Osteoblast (primary cell): ENCODE measurements around the gene NEIL3. TPM values are rescaled to one million over a fixed set of nuclear protein-coding genes. Genes with fewer than 3 reads are reported as not detected.

Source experiments
- DNase-seq: peaks from one replicate; pipeline ENCODE4 v3.0.0; 2011; ENCODE audit warnings: low spot score, mixed read lengths; ENCODE audit not compliant: insufficient read length; ENCODE audit errors: missing footprints
- H2AFZ ChIP-seq: 2 replicates; pipeline ENCODE4 v1.6.0; 2011; ENCODE audit warnings: mild to moderate bottlenecking, low read length
- H3K27ac ChIP-seq: 2 replicates; pipeline ENCODE4 v1.5.1; 2011; ENCODE audit warnings: mild to moderate bottlenecking, low read depth, low read length, moderate library complexity
- H3K27me3 ChIP-seq: 2 replicates; pipeline ENCODE4 v1.6.0; 2012; ENCODE audit warnings: mild to moderate bottlenecking, control low read depth, inconsistent platforms, low read length, moderate library complexity; ENCODE audit not compliant: insufficient read depth
- H3K36me3 ChIP-seq: 2 replicates; pipeline ENCODE4 v1.5.1; 2011; ENCODE audit warnings: mild to moderate bottlenecking, low read length, control low read depth, moderate library complexity; ENCODE audit not compliant: insufficient read depth
- H3K4me1 ChIP-seq: 2 replicates; pipeline ENCODE4 v1.5.1; 2011; ENCODE audit warnings: mild to moderate bottlenecking, low read length, control low read depth, moderate library complexity; ENCODE audit not compliant: insufficient read depth
- H3K4me2 ChIP-seq: 2 replicates; pipeline ENCODE4 v1.6.0; 2011; ENCODE audit warnings: mild to moderate bottlenecking, low read length; ENCODE audit not compliant: insufficient read depth
- H3K4me3 ChIP-seq: fragments of 200-600 bp; sonication (generic); 3 replicates; pipeline ENCODE4 v1.5.1; 2012; ENCODE audit warnings: mild to moderate bottlenecking, low read length, inconsistent platforms; ENCODE audit not compliant: insufficient read depth
- H3K79me2 ChIP-seq: 2 replicates; pipeline ENCODE4 v1.6.0; 2012; ENCODE audit warnings: mild to moderate bottlenecking, low read length, control low read depth, inconsistent platforms; ENCODE audit not compliant: insufficient read depth
- H3K9me3 ChIP-seq: 2 replicates; pipeline ENCODE4 v1.5.1; 2011; ENCODE audit warnings: low read depth, low read length, control low read depth
- H4K20me1 ChIP-seq: 2 replicates; pipeline ENCODE4 v1.6.0; 2012; ENCODE audit warnings: mild to moderate bottlenecking, low read length, control low read depth; ENCODE audit not compliant: insufficient read depth
- total RNA-seq: library from RNA; depleted of rRNA; stranded (reverse); fragments of >200 nt; gene quantifications from 2 replicates; pipeline ENCODE4 v1.2.3, GENCODE V29; 2012
- TF ChIP-seq, protein P1 (sequence below): IDR thresholded peaks from 2 replicates; pipeline ENCODE4 v1.5.1; 2011; ENCODE audit warnings: mild to moderate bottlenecking, low read depth, low read length, moderate library complexity; ENCODE audit errors: extremely low read depth

The NEIL3 gene
- total RNA-seq, 1 donor, result 5.4 TPM

- H3K4me3 ChIP-seq, result no peak overlapping the region
- TF ChIP-seq, protein P1, sequence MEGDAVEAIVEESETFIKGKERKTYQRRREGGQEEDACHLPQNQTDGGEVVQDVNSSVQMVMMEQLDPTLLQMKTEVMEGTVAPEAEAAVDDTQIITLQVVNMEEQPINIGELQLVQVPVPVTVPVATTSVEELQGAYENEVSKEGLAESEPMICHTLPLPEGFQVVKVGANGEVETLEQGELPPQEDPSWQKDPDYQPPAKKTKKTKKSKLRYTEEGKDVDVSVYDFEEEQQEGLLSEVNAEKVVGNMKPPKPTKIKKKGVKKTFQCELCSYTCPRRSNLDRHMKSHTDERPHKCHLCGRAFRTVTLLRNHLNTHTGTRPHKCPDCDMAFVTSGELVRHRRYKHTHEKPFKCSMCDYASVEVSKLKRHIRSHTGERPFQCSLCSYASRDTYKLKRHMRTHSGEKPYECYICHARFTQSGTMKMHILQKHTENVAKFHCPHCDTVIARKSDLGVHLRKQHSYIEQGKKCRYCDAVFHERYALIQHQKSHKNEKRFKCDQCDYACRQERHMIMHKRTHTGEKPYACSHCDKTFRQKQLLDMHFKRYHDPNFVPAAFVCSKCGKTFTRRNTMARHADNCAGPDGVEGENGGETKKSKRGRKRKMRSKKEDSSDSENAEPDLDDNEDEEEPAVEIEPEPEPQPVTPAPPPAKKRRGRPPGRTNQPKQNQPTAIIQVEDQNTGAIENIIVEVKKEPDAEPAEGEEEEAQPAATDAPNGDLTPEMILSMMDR, result no peak
- no peak for DNase-seq
- H2AFZ ChIP-seq, result no peak overlapping the region
- no peaks in the 10 kb centered on the region for H3K79me2 ChIP-seq
- no peaks in the 10 kb centered on the region for H3K36me3 ChIP-seq
- no peaks in the 10 kb centered on the region for H3K27me3 ChIP-seq
- H3K4me2 ChIP-seq, result no peak overlapping the region
- no peaks in the 10 kb centered on the region for H3K4me1 ChIP-seq
- H3K9me3 ChIP-seq, result no peaks in the 10 kb centered on the region
- H4K20me1 ChIP-seq, result no peaks in the 10 kb centered on the region
- H3K27ac ChIP-seq, result no peak overlapping the region
These were observed 43.2 kb upstream of the NEIL3 start for GRCh38 chr4:177266506-177266905.

GRCh38 chr4:177267911-177268310 lies 41.8 kb upstream of the NEIL3 start:
- Histone ChIP-seq H3K27ac (no peak overlapping the region), H3K27me3 (no peaks in the 10 kb centered on the region), H2AFZ (no peak overlapping the region), H3K4me3 (no peak overlapping the region), H3K4me2 (no peak overlapping the region), H4K20me1 (no peaks in the 10 kb centered on the region), H3K9me3 (no peaks in the 10 kb centered on the region), H3K79me2 (no peaks in the 10 kb centered on the region), H3K4me1 (no peaks in the 10 kb centered on the region), H3K36me3 (no peaks in the 10 kb centered on the region)
- TF ChIP-seq, protein P1, result no peak
- DNase-seq, result no peak

DNA sequence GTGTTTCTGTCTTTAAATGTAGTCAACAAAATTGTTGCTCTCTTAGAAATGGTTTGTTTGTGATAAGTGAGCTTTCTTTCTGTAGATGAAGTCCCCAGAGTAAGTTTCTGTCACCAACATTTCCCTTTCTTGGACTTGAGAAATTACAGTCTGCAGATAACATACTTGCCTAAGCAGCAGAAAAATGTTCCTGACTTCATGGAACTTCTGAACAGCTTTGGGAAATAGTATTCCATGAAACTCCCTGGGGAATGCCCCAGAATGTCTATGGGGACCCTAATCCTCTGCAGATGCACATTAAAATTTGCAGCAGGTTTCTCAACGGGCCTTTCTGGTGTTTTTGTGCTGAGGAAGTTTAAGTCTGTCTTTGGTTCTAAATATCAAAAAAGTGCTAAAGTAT lies 38.6 kb upstream of the NEIL3 start:
- TF ChIP-seq, protein P1, result no peak
- H2AFZ ChIP-seq, result peak overlapping the region; percentile 54
- no peak overlapping the region for H3K4me2 ChIP-seq

GRCh38 chr4:177271915-177272766 lies 37.5 kb upstream of the NEIL3 start:
- Histone ChIP-seq H3K79me2 (no peaks in the 10 kb centered on the region), H3K27ac (no peak overlapping the region), H3K27me3 (no peaks in the 10 kb centered on the region), H3K4me1 (no peaks in the 10 kb centered on the region), H3K4me3 (no peak overlapping the region), H3K4me2 (no peak overlapping the region), H3K36me3 (no peaks in the 10 kb centered on the region), H2AFZ (no peak overlapping the region), H3K9me3 (no peaks in the 10 kb centered on the region), H4K20me1 (no peaks in the 10 kb centered on the region)
- TF ChIP-seq, protein P1, result no peak
- DNase-seq, result no peak

More for the DNA sequence above, 38.6 kb upstream of the NEIL3 start:
- DNase-seq, result no peak
- H3K27me3 ChIP-seq, result no peaks in the 10 kb centered on the region
- H3K4me3 ChIP-seq, result no peak overlapping the region
- H3K27ac ChIP-seq, result no peak overlapping the region
- H3K79me2 ChIP-seq, result no peaks in the 10 kb centered on the region
- no peaks in the 10 kb centered on the region for H3K4me1 ChIP-seq
- no peaks in the 10 kb centered on the region for H3K9me3 ChIP-seq
- no peaks in the 10 kb centered on the region for H4K20me1 ChIP-seq
- H3K36me3 ChIP-seq, result no peaks in the 10 kb centered on the region
